Tibial nerve (tissue), 3 donors: ENCODE data around the gene LHPP.

Source experiments
- POLR2A ChIP-seq, 2 donors: fragments of 450-650 bp; IDR thresholded peaks; one replicate each; pipeline ENCODE4 v1.6.1; 2017; ENCODE audit warnings: antibody characterized with exemption in 2 of 2, mild to moderate bottlenecking in 2 of 2, moderate library complexity in 2 of 2
- TF ChIP-seq, protein P1 (sequence below), 5 experiments: fragments of 200-600 bp in 3 of 5; fragments of 450-650 bp in 2 of 5; sonication (generic) in 3 of 5; IDR thresholded peaks; one replicate each; pipeline ENCODE4 v1.5.1; 2016 to 2019; ENCODE audit warnings: antibody characterized with exemption in 5 of 5, mild to moderate bottlenecking in 3 of 5, moderate library complexity in 2 of 5

- TF ChIP-seq, protein P1, sequence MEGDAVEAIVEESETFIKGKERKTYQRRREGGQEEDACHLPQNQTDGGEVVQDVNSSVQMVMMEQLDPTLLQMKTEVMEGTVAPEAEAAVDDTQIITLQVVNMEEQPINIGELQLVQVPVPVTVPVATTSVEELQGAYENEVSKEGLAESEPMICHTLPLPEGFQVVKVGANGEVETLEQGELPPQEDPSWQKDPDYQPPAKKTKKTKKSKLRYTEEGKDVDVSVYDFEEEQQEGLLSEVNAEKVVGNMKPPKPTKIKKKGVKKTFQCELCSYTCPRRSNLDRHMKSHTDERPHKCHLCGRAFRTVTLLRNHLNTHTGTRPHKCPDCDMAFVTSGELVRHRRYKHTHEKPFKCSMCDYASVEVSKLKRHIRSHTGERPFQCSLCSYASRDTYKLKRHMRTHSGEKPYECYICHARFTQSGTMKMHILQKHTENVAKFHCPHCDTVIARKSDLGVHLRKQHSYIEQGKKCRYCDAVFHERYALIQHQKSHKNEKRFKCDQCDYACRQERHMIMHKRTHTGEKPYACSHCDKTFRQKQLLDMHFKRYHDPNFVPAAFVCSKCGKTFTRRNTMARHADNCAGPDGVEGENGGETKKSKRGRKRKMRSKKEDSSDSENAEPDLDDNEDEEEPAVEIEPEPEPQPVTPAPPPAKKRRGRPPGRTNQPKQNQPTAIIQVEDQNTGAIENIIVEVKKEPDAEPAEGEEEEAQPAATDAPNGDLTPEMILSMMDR (IDR thresholded peaks at IDR 0.05), result no peak
- TF ChIP-seq POLR2A (IDR thresholded peaks at IDR 0.05), result no peak
Observed at GRCh38 chr10:124649214-124649613, 187.6 kb downstream of the LHPP start.
